NT2/D1 (cell line): ENCODE results near the gene SEPTIN12.

ENCODE experiments used
- SUZ12 ChIP-seq: IDR thresholded peaks from 2 replicates; pipeline ENCODE4 v1.6.1; 2011; ENCODE audit not compliant: insufficient read length, insufficient read depth; ENCODE audit errors: extremely low read depth
- YY1 ChIP-seq: IDR thresholded peaks from 2 replicates; pipeline ENCODE4 v1.6.1; 2011; ENCODE audit not compliant: insufficient read length, insufficient read depth
- ZNF274 ChIP-seq: IDR thresholded peaks from 2 replicates; pipeline ENCODE4 v1.6.1; 2011; ENCODE audit warnings: mild to moderate bottlenecking, low read depth, low read length

GRCh38 chr16:4777339-4778049, 10.7 kb downstream of the SEPTIN12 start:
- TF ChIP-seq SUZ12 (no peak), YY1 (no peak), ZNF274 (no peak)
